IMR-90 (cell line): ENCODE measurements around the gene NUFIP2. TPM values are rescaled to one million over a fixed set of nuclear protein-coding genes. Genes with fewer than 3 reads are reported as not detected.
"Not testable (repeated sequence)": the region's sequence is repeated elsewhere in the genome, so short reads cannot be mapped to it uniquely, and the experiment has no call there.

Source experiments
- ATAC-seq: fragments of 200-7000 bp; cut with Tn5 transposase; 2 replicates; pipeline ENCODE4 v1.9.1; 2020; ENCODE audit warnings: low read depth, mild to moderate bottlenecking, moderate library complexity
- BruUV-seq: library from RNA; stranded (reverse); fragments of 400-500 nt; replicated peaks from 2 replicates; lab custom pipeline; 2021; lab: Mats Ljungman, UMichigan
- CTCF ChIA-PET: fragments of 300-600 bp; formaldehyde crosslinking; extraction: SDS; loops from one replicate; lab custom pipeline; 2021; ENCODE audit warnings: antibody characterized with exemption; lab: Yijun Ruan, JAX
- POLR2A ChIA-PET: fragments of 300-600 bp; sonication (Branson Sonifier 250); formaldehyde crosslinking; loops from one replicate; lab custom pipeline; 2022; ENCODE audit warnings: antibody characterized with exemption; ENCODE audit not compliant: unreplicated experiment; lab: Charles Lee
- DNase-seq: peaks from one replicate; pipeline ENCODE4 v3.0.0; 2013
- H2AFZ ChIP-seq: replicated peaks from 2 replicates; pipeline ENCODE3; 2013; ENCODE audit warnings: low read length, mild to moderate bottlenecking; ENCODE audit not compliant: poor library complexity
- H2AK5ac ChIP-seq: 2 replicates; pipeline ENCODE4 v1.6.1; 2013; ENCODE audit warnings: low read depth, low read length, inconsistent platforms
- H2AK9ac ChIP-seq: replicated peaks from 2 replicates; pipeline ENCODE3; 2013; ENCODE audit warnings: mild to moderate bottlenecking, low read depth, low read length, moderate library complexity; ENCODE audit not compliant: poor library complexity
- H2BK120ac ChIP-seq: 2 replicates; pipeline ENCODE4 v1.6.1; 2013; ENCODE audit warnings: low read depth, low read length, inconsistent platforms
- H2BK15ac ChIP-seq: 3 replicates; pipeline ENCODE4 v1.6.1; 2013; ENCODE audit warnings: low read depth, low read length, inconsistent platforms
- H2BK20ac ChIP-seq: 2 replicates; pipeline ENCODE4 v1.6.1; 2013; ENCODE audit warnings: low read depth, mild to moderate bottlenecking, inconsistent platforms, low read length, moderate library complexity
- H2BK5ac ChIP-seq: 2 replicates; pipeline ENCODE4 v1.6.1; 2013; ENCODE audit warnings: mild to moderate bottlenecking, low read depth, low read length, inconsistent platforms; ENCODE audit not compliant: poor library complexity, severe bottlenecking
- H3K14ac ChIP-seq: replicated peaks from 2 replicates; pipeline ENCODE4 v1.6.1; 2013; ENCODE audit warnings: low read depth, low read length, inconsistent platforms
- H3K18ac ChIP-seq: 2 replicates; pipeline ENCODE4 v1.6.1; 2013; ENCODE audit warnings: low read depth, low read length, control low read depth
- H3K23ac ChIP-seq: 2 replicates; pipeline ENCODE4 v1.6.1; 2013; ENCODE audit warnings: low read depth, low read length, inconsistent platforms
- H3K27ac ChIP-seq: 2 replicates; pipeline ENCODE4 v1.5.1; 2013; ENCODE audit warnings: mild to moderate bottlenecking, control low read depth, low read length; ENCODE audit not compliant: insufficient read depth
- H3K27me3 ChIP-seq: 2 replicates; pipeline ENCODE4 v1.6.1; 2013; ENCODE audit warnings: low read length; ENCODE audit not compliant: control insufficient read depth, insufficient read depth
- H3K36me3 ChIP-seq: 2 replicates; pipeline ENCODE4 v1.6.1; 2013; ENCODE audit warnings: low read length, mixed read lengths; ENCODE audit not compliant: control insufficient read depth, insufficient read depth
- H3K4ac ChIP-seq: 2 replicates; pipeline ENCODE4 v1.6.1; 2013; ENCODE audit warnings: low read depth, low read length, inconsistent platforms
- H3K4me1 ChIP-seq: 2 replicates; pipeline ENCODE4 v1.6.1; 2013; ENCODE audit warnings: low read length, mixed read lengths; ENCODE audit not compliant: control insufficient read depth, insufficient read depth
- H3K4me2 ChIP-seq: 2 replicates; pipeline ENCODE4 v1.6.1; 2013; ENCODE audit warnings: low read depth, mild to moderate bottlenecking, control low read depth, low read length, moderate library complexity
- H3K4me3 ChIP-seq: 2 replicates; pipeline ENCODE4 v1.5.1; 2013; ENCODE audit warnings: low read depth, mild to moderate bottlenecking, control low read depth, low read length, moderate library complexity; ENCODE audit not compliant: insufficient read depth
- H3K56ac ChIP-seq: 2 replicates; pipeline ENCODE4 v1.6.1; 2013; ENCODE audit warnings: low read length, inconsistent platforms; ENCODE audit not compliant: insufficient read depth; ENCODE audit errors: extremely low read depth
- H3K79me1 ChIP-seq, 2 experiments: 2 replicates each; pipeline ENCODE4 v1.6.1; 2013; ENCODE audit warnings: low read length in 2 of 2, inconsistent platforms in 1 of 2, low read depth in 1 of 2
- H3K9ac ChIP-seq: 2 replicates; pipeline ENCODE4 v1.6.1; 2013; ENCODE audit warnings: low read depth, low read length, control low read depth
- H3K9me1 ChIP-seq: 2 replicates; pipeline ENCODE4 v1.6.1; 2013; ENCODE audit warnings: low read length, inconsistent platforms; ENCODE audit not compliant: insufficient read depth
- H3K9me3 ChIP-seq: 2 replicates; pipeline ENCODE4 v1.6.1; 2013; ENCODE audit warnings: low read length; ENCODE audit not compliant: control insufficient read depth, insufficient read depth
- H4K20me1 ChIP-seq: 2 replicates; pipeline ENCODE4 v1.6.1; 2013; ENCODE audit warnings: low read length, inconsistent platforms; ENCODE audit not compliant: insufficient read depth
- H4K5ac ChIP-seq: 2 replicates; pipeline ENCODE4 v1.6.1; 2013; ENCODE audit warnings: mild to moderate bottlenecking, low read depth, low read length, control low read depth
- H4K8ac ChIP-seq, 2 experiments: 2 replicates each; pipeline ENCODE4 v1.6.1; 2013; ENCODE audit warnings: low read depth in 2 of 2, low read length in 2 of 2, control low read depth in 1 of 2, inconsistent platforms in 1 of 2
- H4K91ac ChIP-seq: 2 replicates; pipeline ENCODE4 v1.6.1; 2013; ENCODE audit warnings: low read depth, low read length, inconsistent platforms; ENCODE audit not compliant: insufficient read depth
- WGBS, 2 experiments: methylation state at CpG; one replicate each; pipeline versions ENCODE4 v1.1.5 to v1.1.7; 2013; ENCODE audit warnings: missing lambda C conversion rate in 2 of 2; ENCODE audit not compliant: insufficient read length in 1 of 2; ENCODE audit errors: extremely low coverage in 2 of 2; 5-methylcytosine and 5-hydroxymethylcytosine counted together
- dilution Hi-C: fragments of 300-500 bp; cut with HindIII; formaldehyde crosslinking; loops from one replicate; pipeline ENCODE4 v1.14.3; 2018; ENCODE audit warnings: low sequenced_read_pairs; ENCODE audit not compliant: unreplicated experiment
- in situ Hi-C: fragments of 300-500 bp; cut with MboI; formaldehyde crosslinking; loops from 3 replicates; pipeline ENCODE4 v1.14.3; 2019; ENCODE audit warnings: low sequenced_read_pairs, inconsistent platforms, mixed read lengths
- intact Hi-C: fragments of 100-400 bp; cut with micrococcal nuclease; formaldehyde crosslinking; loops from 2 replicates; pipeline ENCODE4 v1.10.0; 2022
- polyA plus RNA-seq, 3 experiments: library from polyadenylated mRNA; depleted of rRNA; stranded (reverse); fragments of >200 nt; gene quantifications; 2 replicates each; pipeline ENCODE4 v1.2.3, GENCODE V29; 2012; ENCODE audit warnings: low replicate concordance in 1 of 3
- total RNA-seq: library from RNA; depleted of rRNA; stranded (reverse); fragments of >200 nt; gene quantifications from 2 replicates; pipeline ENCODE4 v1.2.3, GENCODE V29; 2012

The NUFIP2 gene
- total and polyA plus RNA-seq, 2 of the 4 experiments (the other 2 are of a cell fraction) = 8.9 to 25.6 TPM

GRCh38 chr17:29221338-29221737, 72.6 kb downstream of the NUFIP2 start:
- H3K4me3 ChIP-seq, H3K9me1 ChIP-seq, H2BK5ac ChIP-seq, in situ Hi-C loops, H3K18ac ChIP-seq, intact Hi-C loops, H2AK9ac ChIP-seq, H4K5ac ChIP-seq, H3K4me2 ChIP-seq, H3K56ac ChIP-seq, H4K91ac ChIP-seq, H3K36me3 ChIP-seq, H4K8ac ChIP-seq, H2BK15ac ChIP-seq, H3K79me1 ChIP-seq, H2BK20ac ChIP-seq, H4K20me1 ChIP-seq, dilution Hi-C loops, H3K14ac ChIP-seq, ATAC-seq, H3K27me3 ChIP-seq, H3K4me1 ChIP-seq, H2AFZ ChIP-seq, H3K27ac ChIP-seq, H3K9me3 ChIP-seq, H2BK120ac ChIP-seq, H2AK5ac ChIP-seq, H3K9ac ChIP-seq, BruUV-seq, H3K23ac ChIP-seq, H3K4ac ChIP-seq, POLR2A ChIA-PET, DNase-seq: not testable (repeated sequence)
- CTCF ChIA-PET = interaction anchor here (4.2 kb wide), 1 partner anchor 75 kb away, joined by 56 read pairs; no protein-coding TSS in a partner anchor
- whole genome bisulfite sequencing, 2 experiments = 100% methylated on average over 3 of the region's 11 CpGs; no CpG with 5 or more reads in 1 of the 2 experiments
